Neuron (in vitro differentiated cells): ENCODE data around the gene NMT1.

Experiments used
- H2AFZ ChIP-seq: one replicate; pipeline ENCODE4 v1.6.1; 2013; ENCODE audit warnings: low read depth, mild to moderate bottlenecking, inconsistent platforms, low read length, moderate library complexity
- H3K27me3 ChIP-seq: one replicate; pipeline ENCODE4 v1.6.1; 2013; ENCODE audit warnings: low read length; ENCODE audit not compliant: insufficient read depth
- H3K36me3 ChIP-seq: one replicate; pipeline ENCODE4 v1.6.1; 2013; ENCODE audit warnings: low read length; ENCODE audit not compliant: insufficient read depth
- H3K4me1 ChIP-seq: one replicate; pipeline ENCODE4 v1.6.1; 2013; ENCODE audit warnings: low read length; ENCODE audit not compliant: insufficient read depth
- H3K4me3 ChIP-seq: 2 replicates; pipeline ENCODE4 v1.5.1; 2013; ENCODE audit warnings: mild to moderate bottlenecking, low read length, moderate library complexity
- H3K9me3 ChIP-seq: one replicate; pipeline ENCODE4 v1.6.1; 2013; ENCODE audit warnings: low read length

NMT1 gene

GRCh38 chr17:45073414-45074070 lies 12.4 kb downstream of the NMT1 start:
- Histone ChIP-seq H3K4me1 (no peaks in the 10 kb centered on the region), H2AFZ (no peak overlapping the region), H3K4me3 (no peak overlapping the region), H3K36me3 (peaks cover 39% of the 10 kb centered on the region), H3K27me3 (no peaks in the 10 kb centered on the region), H3K9me3 (no peaks in the 10 kb centered on the region)

- H3K36me3 ChIP-seq: peaks cover 45% of the 10 kb centered on the region
- H3K27me3 ChIP-seq: no peaks in the 10 kb centered on the region
- no peak overlapping the region for H3K4me3 ChIP-seq
Measured at GRCh38 chr17:45077643-45078042, 16.5 kb downstream of the NMT1 start.

GRCh38 chr17:45081047-45081703 lies 20.1 kb downstream of the NMT1 start:
- Histone ChIP-seq H3K9me3 (no peaks in the 10 kb centered on the region), H3K36me3 (peaks cover 53% of the 10 kb centered on the region), H3K27me3 (no peaks in the 10 kb centered on the region), H2AFZ (no peak overlapping the region), H3K4me3 (no peak overlapping the region), H3K4me1 (no peaks in the 10 kb centered on the region)

More at GRCh38 chr17:45077643-45078042, 16.5 kb downstream of the NMT1 start:
- Histone ChIP-seq H2AFZ (no peak overlapping the region), H3K4me1 (no peaks in the 10 kb centered on the region), H3K9me3 (no peaks in the 10 kb centered on the region)

- peaks cover 3% of the 10 kb centered on the region for H3K4me1 ChIP-seq
- H3K9me3 ChIP-seq: no peaks in the 10 kb centered on the region
- H2AFZ ChIP-seq: no peak overlapping the region
- peaks cover 79% of the 10 kb centered on the region for H3K36me3 ChIP-seq
- H3K27me3 ChIP-seq: no peaks in the 10 kb centered on the region
- no peak overlapping the region for H3K4me3 ChIP-seq
Measured at GRCh38 chr17:45086391-45086790, 25.3 kb downstream of the NMT1 start.

- Histone ChIP-seq H2AFZ (no peak overlapping the region), H3K4me3 (no peak overlapping the region), H3K9me3 (no peaks in the 10 kb centered on the region), H3K36me3 (peaks cover 79% of the 10 kb centered on the region), H3K4me1 (peaks cover 3% of the 10 kb centered on the region), H3K27me3 (no peaks in the 10 kb centered on the region)
Measured at GRCh38 chr17:45086865-45087503, 25.9 kb downstream of the NMT1 start.

GRCh38 chr17:45087504-45087975 lies 26.4 kb downstream of the NMT1 start:
- Histone ChIP-seq H3K9me3 (no peaks in the 10 kb centered on the region), H3K4me1 (peaks cover 3% of the 10 kb centered on the region), H2AFZ (no peak overlapping the region), H3K36me3 (peaks cover 77% of the 10 kb centered on the region), H3K27me3 (no peaks in the 10 kb centered on the region), H3K4me3 (no peak overlapping the region)

GRCh38 chr17:45087978-45088377 lies 26.9 kb downstream of the NMT1 start:
- no peaks in the 10 kb centered on the region for H3K9me3 ChIP-seq
- no peak overlapping the region for H3K4me3 ChIP-seq
- H2AFZ ChIP-seq: no peak overlapping the region
- peaks cover 3% of the 10 kb centered on the region for H3K4me1 ChIP-seq
- no peaks in the 10 kb centered on the region for H3K27me3 ChIP-seq
- H3K36me3 ChIP-seq: peaks cover 79% of the 10 kb centered on the region

- H3K9me3 ChIP-seq: no peaks in the 10 kb centered on the region
- H3K36me3 ChIP-seq: peaks cover 81% of the 10 kb centered on the region
- no peak overlapping the region for H2AFZ ChIP-seq
- H3K4me1 ChIP-seq: peaks cover 3% of the 10 kb centered on the region
- no peaks in the 10 kb centered on the region for H3K27me3 ChIP-seq
- H3K4me3 ChIP-seq: no peak overlapping the region
Measured at GRCh38 chr17:45088741-45089140, 27.6 kb downstream of the NMT1 start.

GRCh38 chr17:45090711-45091110 lies 29.6 kb downstream of the NMT1 start:
- Histone ChIP-seq H3K27me3 (no peaks in the 10 kb centered on the region), H3K4me1 (peaks cover 3% of the 10 kb centered on the region), H3K4me3 (no peak overlapping the region), H3K9me3 (no peaks in the 10 kb centered on the region), H3K36me3 (peaks cover 73% of the 10 kb centered on the region), H2AFZ (no peak overlapping the region)

- Histone ChIP-seq H3K4me1 (peaks cover 3% of the 10 kb centered on the region), H3K4me3 (no peak overlapping the region), H3K36me3 (peaks cover 76% of the 10 kb centered on the region), H3K9me3 (no peaks in the 10 kb centered on the region), H3K27me3 (no peaks in the 10 kb centered on the region), H2AFZ (no peak overlapping the region)
Measured at GRCh38 chr17:45091778-45092425, 30.8 kb downstream of the NMT1 start.

GRCh38 chr17:45092911-45093430 lies 31.9 kb downstream of the NMT1 start:
- Histone ChIP-seq H3K27me3 (no peaks in the 10 kb centered on the region), H2AFZ (no peak overlapping the region), H3K4me1 (peaks cover 3% of the 10 kb centered on the region), H3K36me3 (peaks cover 77% of the 10 kb centered on the region), H3K4me3 (no peak overlapping the region), H3K9me3 (no peaks in the 10 kb centered on the region)

- Histone ChIP-seq H3K36me3 (peaks cover 78% of the 10 kb centered on the region), H2AFZ (no peak overlapping the region), H3K27me3 (no peaks in the 10 kb centered on the region), H3K4me3 (no peak overlapping the region), H3K4me1 (peaks cover 3% of the 10 kb centered on the region), H3K9me3 (no peaks in the 10 kb centered on the region)
Measured at GRCh38 chr17:45093444-45094110, 32.5 kb downstream of the NMT1 start.
